HG03354 (cell line): ENCODE results near the gene CAMK2G.

Source experiments
- ATAC-seq: cut with Tn5 transposase; IDR thresholded peaks from one replicate; pipeline ENCODE4 v1.9.1; 2021; ENCODE audit warnings: mild to moderate bottlenecking; ENCODE audit not compliant: unreplicated experiment, poor library complexity, severe bottlenecking

The CAMK2G gene

GRCh38 chr10:73817826-73818225 lies 56.5 kb downstream of the CAMK2G start:
- ATAC-seq: no peak

DNA sequence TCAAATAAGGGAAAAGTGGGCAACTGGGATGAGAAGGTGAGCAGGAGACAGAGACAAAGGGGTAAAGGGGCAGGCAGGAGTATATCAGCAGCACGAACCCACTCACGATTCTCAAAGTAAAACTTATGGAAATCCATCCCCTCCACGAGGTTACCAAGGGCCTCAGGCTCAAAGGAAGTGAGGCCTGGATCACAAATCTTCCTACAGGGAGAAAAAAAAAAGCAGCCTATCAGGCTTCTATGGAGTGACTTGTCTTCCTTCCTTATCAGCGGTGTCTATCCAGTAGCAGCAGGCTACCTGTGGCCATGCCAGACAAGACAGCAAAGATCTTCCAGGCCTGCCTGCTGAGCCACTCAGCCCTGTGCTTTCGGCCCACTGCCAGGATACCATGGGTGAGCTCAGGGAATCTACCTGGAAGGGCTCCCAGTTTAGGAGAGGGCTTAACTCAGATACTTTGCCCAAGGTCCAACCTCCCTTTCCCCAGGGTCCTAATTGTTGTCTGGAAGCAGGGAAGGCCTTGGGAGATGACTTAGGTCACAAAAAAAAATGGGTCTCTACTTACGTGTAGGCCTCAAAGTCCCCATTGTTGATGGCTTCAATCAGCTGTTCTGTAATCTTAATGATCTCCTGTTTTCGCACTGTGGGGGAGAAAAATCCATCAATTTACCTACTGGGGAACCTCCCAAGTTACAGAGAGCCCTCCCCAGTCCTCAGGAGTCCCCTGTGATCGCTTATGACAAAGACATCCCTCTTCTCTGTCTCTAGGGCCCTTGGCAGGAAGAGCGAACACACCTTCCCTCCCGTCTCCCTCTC lies 57.2 kb downstream of the CAMK2G start:
- no peak for ATAC-seq

DNA sequence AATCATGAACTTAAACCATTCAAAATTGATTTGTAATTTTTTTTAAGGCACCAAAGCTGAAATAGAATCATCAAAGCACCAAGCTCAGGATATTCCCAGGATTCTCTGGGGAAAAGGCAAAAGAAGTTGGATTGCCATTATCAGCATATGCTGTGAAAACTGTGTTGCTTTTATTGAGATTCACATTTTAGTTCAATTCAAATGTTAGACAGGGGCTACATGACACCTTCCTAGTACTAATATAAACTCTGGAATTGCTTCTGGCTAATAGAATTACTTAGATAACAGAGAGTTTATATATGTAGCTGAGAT lies 58.7 kb downstream of the CAMK2G start:
- no peak for ATAC-seq

- ATAC-seq: no peak
Measured at GRCh38 chr10:73814896-73815718, 59.2 kb downstream of the CAMK2G start.

DNA sequence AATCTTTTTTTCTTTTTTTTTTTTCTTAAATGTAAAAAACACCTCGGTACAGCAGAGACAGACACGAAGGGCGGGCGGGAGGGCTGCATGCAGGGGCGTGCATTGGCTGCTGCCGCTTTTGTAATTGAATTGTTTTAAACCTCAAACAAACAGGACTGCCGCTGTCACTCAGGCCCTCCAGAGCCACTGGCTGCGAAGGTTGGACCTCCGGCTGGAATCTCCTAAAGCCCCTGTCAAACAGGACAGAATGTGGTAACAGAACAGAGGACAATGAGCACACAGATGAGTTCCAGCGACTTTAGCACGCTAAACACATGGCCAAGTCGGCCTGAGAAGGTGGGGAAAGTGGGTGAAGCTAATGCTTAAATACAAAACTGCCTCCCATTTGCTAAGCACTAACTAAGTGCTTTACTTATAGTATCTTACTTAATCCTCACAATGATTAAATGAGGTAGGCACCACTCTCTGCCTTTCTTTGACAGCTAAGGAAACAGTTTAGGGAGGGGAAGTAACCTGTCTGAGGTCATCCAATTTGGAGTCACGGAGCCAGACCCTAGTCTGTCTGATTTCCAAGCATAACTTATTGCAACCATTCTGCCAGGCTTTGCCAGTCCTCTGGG lies 60.0 kb downstream of the CAMK2G start:
- ATAC-seq: no peak

DNA sequence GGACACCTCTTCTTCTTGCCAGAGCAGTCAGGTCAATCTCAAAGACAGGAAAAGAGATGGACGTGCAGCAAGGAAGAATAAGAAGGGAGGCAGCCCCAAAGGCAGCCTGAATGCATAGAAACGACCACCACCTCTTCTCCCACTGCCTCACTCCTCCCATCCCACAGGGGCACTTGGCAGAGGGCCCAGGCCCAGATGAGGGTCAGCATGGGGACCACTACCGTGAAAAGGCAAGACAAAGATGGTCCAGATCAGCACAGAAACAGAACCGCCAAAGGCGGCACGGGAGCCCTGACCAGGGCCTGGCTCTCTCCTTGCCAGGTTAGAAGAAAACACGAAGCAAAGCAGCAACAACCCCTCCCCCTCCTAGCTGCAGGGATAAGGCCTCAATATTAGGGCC lies 61.0 kb downstream of the CAMK2G start:
- ATAC-seq: no peak

GRCh38 chr10:73812657-73813056 lies 61.7 kb downstream of the CAMK2G start:
- no peak for ATAC-seq

DNA sequence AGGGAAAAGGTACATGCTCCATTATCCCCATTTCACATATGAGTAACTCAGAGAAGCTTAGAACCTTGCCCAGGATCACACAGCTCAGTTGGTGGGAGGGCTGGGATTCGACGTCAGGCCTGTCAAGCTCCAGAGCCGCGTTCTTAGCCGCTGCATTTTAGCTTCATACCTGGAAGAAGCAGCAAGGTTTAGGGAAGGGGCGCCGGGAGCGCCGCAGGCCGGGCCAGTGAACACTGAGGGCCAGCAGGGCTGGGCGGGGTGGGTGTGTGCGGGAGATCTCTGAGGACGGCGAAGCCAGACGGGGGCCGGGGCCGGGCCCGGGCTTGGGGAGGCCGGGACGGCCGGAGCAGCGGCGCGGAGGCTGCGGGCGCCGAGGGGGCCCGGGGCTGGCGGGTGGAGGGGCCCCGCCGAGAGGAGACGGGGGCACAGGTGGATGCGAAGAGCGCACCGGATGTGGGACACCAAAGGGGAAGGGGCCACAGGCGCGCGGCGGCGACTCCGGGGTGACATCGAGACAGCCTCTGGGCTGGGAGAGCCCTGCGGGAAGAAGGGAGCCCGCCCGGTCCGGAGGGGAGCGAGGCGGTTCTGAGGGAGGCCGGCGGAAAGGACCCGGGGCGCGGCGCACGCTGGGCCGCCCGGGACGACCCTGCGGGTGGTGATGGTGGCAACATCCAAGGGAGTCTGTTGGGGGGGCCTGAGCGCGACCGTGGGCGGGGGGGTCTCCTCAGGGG lies 63.5 kb downstream of the CAMK2G start:
- ATAC-seq: peak; percentile 32

DNA sequence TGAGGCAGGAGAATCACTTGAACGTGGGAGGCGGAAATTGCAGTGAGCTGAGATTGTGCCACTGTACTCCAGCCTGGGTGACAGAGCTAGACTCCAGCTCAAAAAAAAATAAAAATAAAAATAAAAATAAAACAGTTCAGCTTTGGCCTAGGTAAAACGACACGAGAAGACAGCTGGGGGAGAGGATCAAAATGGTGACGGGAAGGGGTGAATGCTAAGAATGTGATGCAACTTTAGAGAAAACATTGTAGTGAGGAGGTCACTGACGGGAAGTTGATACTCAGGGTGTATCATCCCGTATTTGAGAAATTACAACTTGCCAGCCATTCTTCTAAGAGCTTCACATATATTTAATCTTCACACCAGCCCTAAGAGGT lies 64.0 kb downstream of the CAMK2G start:
- no peak for ATAC-seq

DNA sequence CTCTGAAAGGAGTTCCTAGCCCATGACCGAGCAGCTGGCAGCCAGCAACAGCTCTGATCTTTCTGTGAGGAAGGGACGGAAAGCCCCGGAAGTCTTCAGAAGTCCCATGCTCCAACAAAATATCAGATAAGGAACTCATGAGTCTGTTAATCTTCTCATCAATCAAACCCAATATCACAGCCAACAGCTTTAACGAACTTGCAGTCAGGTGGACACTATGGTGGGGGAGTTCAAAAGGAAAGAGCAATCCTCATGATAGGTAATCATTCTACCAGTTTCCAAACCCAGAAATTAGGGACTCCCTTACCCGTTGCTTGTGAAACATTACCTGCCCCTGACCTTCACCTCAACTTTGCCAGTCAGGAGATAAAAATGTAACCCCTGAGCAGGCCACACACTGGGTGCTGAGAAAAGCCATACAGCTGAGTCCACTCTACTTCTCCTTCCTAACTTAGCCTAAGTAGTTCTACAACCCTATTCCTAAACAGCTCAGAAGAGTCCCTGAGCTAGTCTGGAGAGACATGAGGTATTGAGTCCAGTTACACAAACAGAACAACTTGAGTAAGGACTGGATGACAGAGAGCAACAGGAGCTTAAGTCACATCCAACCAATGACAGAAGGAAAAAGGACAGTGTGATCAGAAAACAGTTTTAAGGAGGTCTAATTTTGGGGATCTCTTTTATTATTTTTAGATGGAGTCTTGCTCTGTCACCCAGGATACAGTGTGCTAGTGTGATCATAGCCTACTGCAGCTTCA lies 65.1 kb downstream of the CAMK2G start:
- no peak for ATAC-seq

DNA sequence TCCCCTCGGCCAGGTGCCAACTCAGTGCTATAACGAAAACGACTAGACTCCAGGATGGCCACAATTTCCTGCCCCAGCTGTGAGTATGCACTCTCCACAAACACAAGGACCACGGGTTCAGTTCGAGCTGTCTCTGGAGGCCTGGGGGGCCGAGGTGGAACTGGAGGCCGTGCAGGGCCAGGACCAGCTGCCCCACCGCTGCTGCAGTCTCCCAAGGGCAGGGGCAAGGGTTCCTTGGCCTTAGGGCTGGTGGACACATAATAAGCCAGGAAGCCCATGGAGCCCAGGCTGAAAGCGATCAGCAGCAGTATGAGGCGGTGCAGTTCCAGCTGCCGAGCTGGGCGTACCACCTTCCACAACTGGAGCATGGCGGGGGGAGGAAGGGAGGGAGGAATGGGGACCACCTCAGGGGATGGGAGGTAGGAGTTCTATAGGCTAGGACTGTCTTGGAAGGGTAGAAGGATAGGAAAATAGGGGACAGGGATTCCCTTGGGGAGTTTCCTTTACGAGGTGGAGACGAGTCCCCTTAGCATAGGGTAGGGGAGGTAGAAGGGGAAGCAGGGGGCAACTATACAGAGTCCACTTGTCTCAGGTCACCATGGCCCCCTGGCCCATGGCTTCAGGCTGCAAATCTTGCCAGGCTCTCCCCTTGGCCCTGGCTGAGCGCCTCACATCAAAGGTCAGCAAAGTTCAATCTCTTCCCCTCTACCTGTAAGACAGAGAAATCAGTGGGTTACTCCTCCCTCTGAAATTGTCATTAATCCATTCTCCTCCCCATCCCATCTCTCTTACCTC lies 66.1 kb downstream of the CAMK2G start:
- ATAC-seq: no peak

GRCh38 chr10:73807471-73807870 lies 66.9 kb downstream of the CAMK2G start:
- ATAC-seq: no peak

GRCh38 chr10:73806176-73806950 lies 68.0 kb downstream of the CAMK2G start:
- ATAC-seq: no peak

DNA sequence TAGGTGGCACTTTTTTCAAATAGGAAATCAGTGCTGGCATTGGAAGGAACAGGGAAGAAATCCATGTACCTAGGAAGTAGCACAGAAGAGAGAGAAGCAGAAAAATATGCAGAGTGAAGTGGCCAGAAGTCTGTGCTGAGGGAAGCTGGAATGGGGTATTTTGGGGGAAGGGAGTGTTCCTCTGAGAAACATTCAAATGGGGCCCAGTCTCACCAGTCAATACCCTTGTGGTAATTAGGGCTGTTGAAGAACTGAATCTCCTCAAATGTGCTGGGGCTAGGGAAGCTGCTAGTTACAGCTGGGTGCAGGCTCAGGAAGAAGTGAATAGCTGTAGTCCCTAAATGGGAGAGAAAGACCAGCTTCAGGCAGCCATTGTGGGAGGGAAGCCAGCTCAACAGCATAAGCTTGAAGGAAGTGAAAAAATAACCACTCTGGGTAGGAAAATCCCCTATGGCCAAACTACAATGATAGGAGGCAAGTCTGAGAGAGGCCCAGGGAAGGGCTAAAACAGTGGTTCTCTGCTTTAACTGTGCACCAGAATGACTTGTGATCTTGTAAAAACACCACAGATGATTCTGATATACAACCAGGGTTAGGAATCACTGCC lies 70.6 kb downstream of the CAMK2G start:
- no peak for ATAC-seq

- ATAC-seq: no peak
Measured at GRCh38 chr10:73802276-73802991, 71.9 kb downstream of the CAMK2G start.

DNA sequence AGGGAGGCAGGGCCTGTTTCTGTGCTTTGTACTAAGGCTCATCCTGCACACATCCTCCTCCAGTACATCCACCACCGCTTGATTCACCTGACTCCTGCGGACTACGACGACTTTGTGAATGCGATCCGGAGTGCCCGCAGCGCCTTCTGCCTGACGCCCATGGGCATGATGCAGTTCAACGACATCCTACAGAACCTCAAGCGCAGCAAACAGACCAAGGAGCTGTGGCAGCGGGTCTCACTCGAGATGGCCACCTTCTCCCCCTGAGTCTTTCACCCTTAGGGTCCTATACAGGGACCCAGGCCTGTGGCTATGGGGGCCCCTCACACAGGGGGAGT lies 73.1 kb downstream of the CAMK2G start:
- no peak for ATAC-seq

DNA sequence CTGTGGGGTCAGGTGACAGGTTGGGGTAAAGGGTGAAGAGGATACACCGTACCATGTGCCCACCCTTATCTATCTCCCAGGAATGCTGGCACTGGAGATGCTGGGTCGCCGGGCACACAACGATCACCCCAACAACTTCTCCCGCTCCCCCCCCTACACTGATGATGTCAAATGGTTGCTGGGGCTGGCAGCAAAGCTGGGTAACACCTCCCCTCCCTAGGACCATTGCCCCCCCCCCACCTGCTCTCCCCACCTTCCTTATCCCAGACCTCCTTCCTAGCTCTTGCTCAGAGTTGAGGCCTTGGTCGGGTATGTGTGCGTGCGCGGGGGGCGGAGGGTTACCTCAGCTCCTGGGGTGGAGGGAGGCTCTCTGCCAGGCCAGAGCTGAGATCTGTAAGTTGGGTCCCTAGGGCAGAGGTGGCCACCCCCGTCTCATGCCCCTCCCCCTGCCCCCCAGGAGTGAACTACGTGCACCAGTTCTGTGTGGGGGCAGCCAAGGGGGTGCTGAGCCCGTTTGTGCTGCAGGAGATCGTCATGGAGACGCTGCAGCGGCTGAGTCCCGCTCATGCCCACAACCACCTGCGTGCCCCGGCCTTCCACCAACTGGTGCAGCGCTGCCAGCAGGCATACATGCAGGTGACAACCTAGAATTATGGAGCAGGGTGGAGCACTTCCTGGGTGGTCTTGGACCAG lies 73.6 kb downstream of the CAMK2G start:
- no peak for ATAC-seq
